GM19452 (cell line): ENCODE results near the gene TAX1BP3.

ENCODE experiments used
- ATAC-seq: cut with Tn5 transposase; IDR thresholded peaks from one replicate; pipeline ENCODE4 v1.9.1; 2021; ENCODE audit not compliant: unreplicated experiment

TAX1BP3 gene

GRCh38 chr17:3659541-3660111 lies 8.8 kb downstream of the TAX1BP3 start:
- no peak for ATAC-seq

GRCh38 chr17:3658784-3659449 lies 9.5 kb downstream of the TAX1BP3 start:
- ATAC-seq, result no peak

- ATAC-seq, result no peak
Observed at GRCh38 chr17:3657874-3658783, 10.2 kb downstream of the TAX1BP3 start.

GRCh38 chr17:3657588-3657869 lies 10.8 kb downstream of the TAX1BP3 start:
- no peak for ATAC-seq

GRCh38 chr17:3656755-3657587 lies 11.4 kb downstream of the TAX1BP3 start:
- no peak for ATAC-seq

- no peak for ATAC-seq
Observed at GRCh38 chr17:3656353-3656752, 12.0 kb downstream of the TAX1BP3 start.

GRCh38 chr17:3655766-3656165 lies 12.6 kb downstream of the TAX1BP3 start:
- ATAC-seq, result no peak

- no peak for ATAC-seq
Observed at GRCh38 chr17:3647769-3648555, 20.4 kb downstream of the TAX1BP3 start.

- no peak for ATAC-seq
Observed at GRCh38 chr17:3647251-3647650, 21.1 kb downstream of the TAX1BP3 start.

- ATAC-seq, result no peak
Observed at GRCh38 chr17:3645310-3645709, 23.1 kb downstream of the TAX1BP3 start.

- no peak for ATAC-seq
Observed at GRCh38 chr17:3643889-3644349, 24.5 kb downstream of the TAX1BP3 start.

GRCh38 chr17:3641717-3642486 lies 26.5 kb downstream of the TAX1BP3 start:
- ATAC-seq, result no peak

GRCh38 chr17:3641014-3641413 lies 27.4 kb downstream of the TAX1BP3 start:
- no peak for ATAC-seq

GRCh38 chr17:3639981-3640596 lies 28.3 kb downstream of the TAX1BP3 start:
- no peak for ATAC-seq

GRCh38 chr17:3636908-3637373 lies 31.4 kb downstream of the TAX1BP3 start:
- peak; percentile 13 for ATAC-seq

GRCh38 chr17:3636154-3636907 lies 32.0 kb downstream of the TAX1BP3 start, which contains the start of the genes CTNS and SHPK:
Gene CTNS, plus strand, starts transcription at chr17:3636760. Its CDS starts 3,447 bp downstream, at chr17:3640207.
Gene SHPK, minus strand, starts transcription at chr17:3636250. Its CDS starts 31 bp downstream, at chr17:3636219.
- ATAC-seq, result peak; percentile 95

GRCh38 chr17:3635474-3636153 lies 32.8 kb downstream of the TAX1BP3 start:
- ATAC-seq, result peak; percentile 31
